A549 (cell line): ENCODE data around the gene SKAP1. TPM values are rescaled to one million over a fixed set of nuclear protein-coding genes. Genes with fewer than 3 reads are reported as not detected.

Experiments used
- ATAC-seq, 2 experiments: fragments of 200-7000 bp in 1 of 2; fragments of >200 bp in 1 of 2; cut with Nextera tagmentation in 1 of 2; cut with Tn5 transposase in 1 of 2; 3 replicates each; pipeline versions ENCODE4 v1.8.0 to v1.9.1; 2018 to 2020; ENCODE audit warnings: mild to moderate bottlenecking in 1 of 2, moderate library complexity in 1 of 2
- CTCF ChIA-PET: fragments of 300-600 bp; sonication (Branson Sonifier 250); formaldehyde crosslinking; extraction: SDS; loops from one replicate; lab custom pipeline; 2021; ENCODE audit warnings: antibody characterized with exemption, inconsistent platforms; lab: Yijun Ruan, JAX
- POLR2A ChIA-PET: fragments of 350-600 bp; formaldehyde crosslinking; extraction: SDS; loops from one replicate; lab custom pipeline; 2021; ENCODE audit warnings: antibody characterized with exemption, inconsistent platforms; lab: Yijun Ruan, JAX
- DNase-seq, 2 experiments: peaks; one replicate each; pipeline versions ENCODE4 v3.0.0 to v3.0.0-alpha.2; 2011 to 2016; ENCODE audit warnings: low read depth in 1 of 2, low spot score in 1 of 2
- FAIRE-seq: peaks from 2 replicates; lab custom pipeline; 2011; peaks lifted over from hg19 to GRCh38; lab: Jason Lieb, UNC
- H3K27ac ChIP-seq, 2 experiments: fragments of >200 bp; sonication (Bioruptor Twin); formaldehyde crosslinking; 3 replicates each; pipeline ENCODE4 v1.5.1; 2016 to 2017
- H3K4me1 ChIP-seq: fragments of >200 bp; sonication (Bioruptor Twin); formaldehyde crosslinking; 3 replicates; pipeline ENCODE4 v1.6.1; 2016
- H3K4me2 ChIP-seq: fragments of >200 bp; sonication (Bioruptor Twin); formaldehyde crosslinking; 3 replicates; pipeline ENCODE4 v1.6.1; 2016
- H3K4me3 ChIP-seq: fragments of >200 bp; sonication (Bioruptor Twin); formaldehyde crosslinking; 3 replicates; pipeline ENCODE4 v1.5.1; 2016
- H3K9me3 ChIP-seq: fragments of >200 bp; sonication (Bioruptor Twin); formaldehyde crosslinking; 3 replicates; pipeline ENCODE4 v1.6.1; 2016
- CEBPB ChIP-seq, 2 experiments: fragments of >200 bp in 1 of 2; sonication (Bioruptor Twin) in 1 of 2; formaldehyde crosslinking in 1 of 2; IDR thresholded peaks; 2 replicates each; pipeline ENCODE4 v1.6.1; 2012 to 2016
- ELK1 ChIP-seq: fragments of 150-350 bp; IDR thresholded peaks from 2 replicates; pipeline ENCODE4 v1.6.1; 2014; ENCODE audit warnings: low read depth, mild to moderate bottlenecking, low read length
- GATA3 ChIP-seq: IDR thresholded peaks from 2 replicates; pipeline ENCODE4 v1.6.1; 2012; ENCODE audit warnings: borderline replicate concordance
- HOXB5 ChIP-seq: fragments of 250-450 bp; sonication (Bioruptor Pico); IDR thresholded peaks from 2 replicates; pipeline ENCODE4 v1.5.0; 2020; ENCODE audit warnings: mild to moderate bottlenecking, moderate library complexity
- PHF8 ChIP-seq: fragments of 200-600 bp; sonication (generic); IDR thresholded peaks from 2 replicates; pipeline ENCODE4 v1.6.1; 2016; ENCODE audit warnings: low read depth, mild to moderate bottlenecking, antibody characterized with exemption, moderate library complexity, borderline replicate concordance
- POLR2A ChIP-seq: IDR thresholded peaks from 2 replicates; pipeline ENCODE4 v1.6.1; 2012; ENCODE audit warnings: mild to moderate bottlenecking, low read length
- POLR2AphosphoS2 ChIP-seq: conservative IDR thresholded peaks from 2 replicates; pipeline ENCODE4 v1.6.1; 2012; ENCODE audit warnings: low read length, improper control_type of control experiment, inconsistent platforms
- RAD21 ChIP-seq, 2 experiments: fragments of >200 bp in 1 of 2; sonication (Bioruptor Twin) in 1 of 2; formaldehyde crosslinking in 1 of 2; IDR thresholded peaks in 1 of 2; conservative IDR thresholded peaks in 1 of 2; 2 replicates in 1 of 2; 3 replicates in 1 of 2; pipeline ENCODE4 v1.6.1; 2012 to 2018; ENCODE audit warnings: inconsistent platforms in 1 of 2
- RCOR1 ChIP-seq: fragments of 150-350 bp; IDR thresholded peaks from 2 replicates; pipeline ENCODE4 v1.6.1; 2014; ENCODE audit warnings: antibody characterized with exemption, low read length, low read depth
- SMC3 ChIP-seq: fragments of >200 bp; sonication (Bioruptor Twin); formaldehyde crosslinking; IDR thresholded peaks from 3 replicates; pipeline ENCODE4 v1.6.1; 2018; ENCODE audit warnings: inconsistent platforms
- SREBF2 ChIP-seq: fragments of 450-650 bp; IDR thresholded peaks from 2 replicates; pipeline ENCODE4 v1.6.1; 2014; ENCODE audit warnings: mild to moderate bottlenecking, moderate library complexity
- USF2 ChIP-seq: fragments of 450-650 bp; IDR thresholded peaks from 2 replicates; pipeline ENCODE4 v1.6.1; 2014; ENCODE audit warnings: antibody characterized with exemption
- WGBS: methylation state at CpG from one replicate; pipeline ENCODE4 v1.1.6; 2017; ENCODE audit errors: missing lambda C conversion rate; 5-methylcytosine and 5-hydroxymethylcytosine counted together
- polyA plus RNA-seq, 4 experiments: library from polyadenylated mRNA; depleted of rRNA in 3 of 4; stranded (reverse); fragments of >200 nt; fragmentation: RNase III in 1 of 4; extraction: RNeasy Plus Mini Kit Qiagen cat#74134 plus additional on column Dnase treatment in 1 of 4; gene quantifications; 2 replicates in 3 of 4; 3 replicates in 1 of 4; pipeline ENCODE4 v1.2.3, GENCODE V29; 2011 to 2017
- TF ChIP-seq, protein P1 (sequence below): IDR thresholded peaks from 2 replicates; pipeline ENCODE4 v1.6.1; 2012
- TF ChIP-seq, protein P2 (sequence below): fragments of >200 bp; sonication (Bioruptor Twin); formaldehyde crosslinking; IDR thresholded peaks from 3 replicates; pipeline ENCODE4 v1.5.1; 2016

Gene SKAP1
- polyA plus RNA-seq, 2 of the 4 experiments (the other 2 are of a cell fraction) = 0.14 to 0.78 TPM

DNA sequence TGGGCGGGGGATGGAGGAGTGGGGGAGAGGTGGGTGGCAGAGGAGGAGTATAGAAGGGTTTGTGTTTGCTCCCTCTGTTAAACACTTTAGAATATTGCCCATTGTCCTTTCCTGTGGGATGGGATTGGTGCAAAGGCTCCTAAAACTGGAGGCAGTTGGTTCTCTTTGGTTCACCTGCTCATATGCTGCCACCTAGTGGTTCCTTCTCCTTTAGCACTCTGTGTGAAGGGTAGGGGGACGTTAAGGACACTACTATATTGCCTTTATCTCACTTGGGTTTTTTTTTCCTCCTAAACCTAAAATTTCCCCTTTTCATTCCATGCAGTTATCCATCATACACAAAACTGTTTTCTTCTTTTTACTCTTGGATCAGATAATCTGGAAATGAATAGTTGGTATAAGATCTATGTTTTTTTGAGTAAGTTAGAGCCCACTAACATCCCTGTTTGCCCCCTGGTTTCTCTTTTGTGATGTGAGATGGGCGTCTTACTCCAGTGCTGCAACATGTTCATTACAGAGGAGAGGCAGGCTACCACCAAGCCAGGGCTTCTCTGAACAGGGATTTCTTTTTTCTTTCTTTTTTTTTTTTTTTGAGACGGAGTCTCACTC, 298.7 kb downstream of the SKAP1 start:
- Histone ChIP-seq H3K4me3 (no peak overlapping the region), H3K27ac (no peak overlapping the region), H3K4me1 (peaks cover 12% of the 10 kb centered on the region), H3K4me2 (no peak overlapping the region), H3K9me3 (no peaks in the 10 kb centered on the region)
- CTCF ChIA-PET = interaction anchor here (0.6 to 14.2 kb wide), 30 partner anchors 9 to 328 kb away, joined by 3 to 196 read pairs (median 5); partner anchors contain the start of genes NFE2L1 and SNX11
- peak; percentile 88 to 93 for ATAC-seq
- 38% methylated on average over 4 of the region's 4 CpGs for WGBS
- TF ChIP-seq POLR2A (no peak), HOXB5 (CRISPR knock-in tag) (no peak), PHF8 (no peak), RAD21 (conservative IDR thresholded peaks at IDR 0.05 in 1 of 2, IDR thresholded peaks at IDR 0.05 in 1 of 2) (peak; percentile 91 to 97), SMC3 (peak; percentile 84)
- TF ChIP-seq, protein P1, sequence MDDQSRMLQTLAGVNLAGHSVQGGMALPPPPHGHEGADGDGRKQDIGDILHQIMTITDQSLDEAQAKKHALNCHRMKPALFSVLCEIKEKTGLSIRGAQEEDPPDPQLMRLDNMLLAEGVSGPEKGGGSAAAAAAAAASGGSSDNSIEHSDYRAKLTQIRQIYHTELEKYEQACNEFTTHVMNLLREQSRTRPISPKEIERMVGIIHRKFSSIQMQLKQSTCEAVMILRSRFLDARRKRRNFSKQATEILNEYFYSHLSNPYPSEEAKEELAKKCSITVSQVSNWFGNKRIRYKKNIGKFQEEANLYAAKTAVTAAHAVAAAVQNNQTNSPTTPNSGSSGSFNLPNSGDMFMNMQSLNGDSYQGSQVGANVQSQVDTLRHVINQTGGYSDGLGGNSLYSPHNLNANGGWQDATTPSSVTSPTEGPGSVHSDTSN = no peak
- TF ChIP-seq, protein P2, sequence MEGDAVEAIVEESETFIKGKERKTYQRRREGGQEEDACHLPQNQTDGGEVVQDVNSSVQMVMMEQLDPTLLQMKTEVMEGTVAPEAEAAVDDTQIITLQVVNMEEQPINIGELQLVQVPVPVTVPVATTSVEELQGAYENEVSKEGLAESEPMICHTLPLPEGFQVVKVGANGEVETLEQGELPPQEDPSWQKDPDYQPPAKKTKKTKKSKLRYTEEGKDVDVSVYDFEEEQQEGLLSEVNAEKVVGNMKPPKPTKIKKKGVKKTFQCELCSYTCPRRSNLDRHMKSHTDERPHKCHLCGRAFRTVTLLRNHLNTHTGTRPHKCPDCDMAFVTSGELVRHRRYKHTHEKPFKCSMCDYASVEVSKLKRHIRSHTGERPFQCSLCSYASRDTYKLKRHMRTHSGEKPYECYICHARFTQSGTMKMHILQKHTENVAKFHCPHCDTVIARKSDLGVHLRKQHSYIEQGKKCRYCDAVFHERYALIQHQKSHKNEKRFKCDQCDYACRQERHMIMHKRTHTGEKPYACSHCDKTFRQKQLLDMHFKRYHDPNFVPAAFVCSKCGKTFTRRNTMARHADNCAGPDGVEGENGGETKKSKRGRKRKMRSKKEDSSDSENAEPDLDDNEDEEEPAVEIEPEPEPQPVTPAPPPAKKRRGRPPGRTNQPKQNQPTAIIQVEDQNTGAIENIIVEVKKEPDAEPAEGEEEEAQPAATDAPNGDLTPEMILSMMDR = peak; percentile 98
- POLR2A ChIA-PET = interaction anchor here (0.6 to 0.7 kb wide), 3 partner anchors 83 to 486 kb away, joined by 3 to 5 read pairs (median 3); no protein-coding TSS in a partner anchor
- peak; percentile 79 to 87 for DNase-seq
- peak; percentile 88 for FAIRE-seq

- Histone ChIP-seq H3K9me3 (no peaks in the 10 kb centered on the region), H3K4me3 (no peak overlapping the region), H3K4me1 (peaks cover 12% of the 10 kb centered on the region), H3K4me2 (no peak overlapping the region), H3K27ac (no peak overlapping the region)
- FAIRE-seq (no peak), ATAC-seq (no peak), DNase-seq (no peak)
- ChIA-PET POLR2A (no interaction called here), CTCF (interaction anchor here (0.7 to 14.2 kb wide), 16 partner anchors 12 to 554 kb away, joined by 3 to 196 read pairs (median 5); no protein-coding TSS in a partner anchor)
- 70% methylated on average over 5 of the region's 5 CpGs for WGBS
- TF ChIP-seq CEBPB (IDR thresholded peaks at IDR 0.05) = no peak
These were observed 300.0 kb downstream of the SKAP1 start for GRCh38 chr17:48129981-48130380.

- no peak overlapping the region for H3K27ac ChIP-seq
- ATAC-seq = no peak
- no peaks in the 10 kb centered on the region for H3K9me3 ChIP-seq
- POLR2A ChIA-PET = no interaction called here
- H3K4me3 ChIP-seq = no peak overlapping the region
- 67% methylated on average over 5 of the region's 5 CpGs for WGBS
- H3K4me2 ChIP-seq = no peak overlapping the region
- CTCF ChIA-PET = interaction anchor here (1.9 to 14.2 kb wide), 5 partner anchors 11 to 100 kb away, joined by 5 to 196 read pairs (median 52); no protein-coding TSS in a partner anchor
- DNase-seq = no peak
- peaks cover 12% of the 10 kb centered on the region for H3K4me1 ChIP-seq
- no peak for FAIRE-seq
- TF ChIP-seq GATA3 (no peak), POLR2AphosphoS2 (no peak), SREBF2 (no peak), RAD21 (conservative IDR thresholded peaks at IDR 0.05 in 1 of 2, IDR thresholded peaks at IDR 0.05 in 1 of 2) (no peak), RCOR1 (no peak), ELK1 (no peak), USF2 (no peak)
These were observed 301.6 kb downstream of the SKAP1 start for GRCh38 chr17:48128400-48128799.
